ENCODE results near the gene HSD17B7. TPM values are rescaled to one million over a fixed set of nuclear protein-coding genes. Genes with fewer than 3 reads are reported as not detected.
A peak's percentile ranks its signal among the peaks of the same experiment; 100 is the strongest.

The HSD17B7 gene
- total RNA-seq, 5 donors from 2014 or later (not counting 1 experiment from before 2014, with no cell fraction given), result 22.0 to 29.6 (median 26.8) TPM

DNA sequence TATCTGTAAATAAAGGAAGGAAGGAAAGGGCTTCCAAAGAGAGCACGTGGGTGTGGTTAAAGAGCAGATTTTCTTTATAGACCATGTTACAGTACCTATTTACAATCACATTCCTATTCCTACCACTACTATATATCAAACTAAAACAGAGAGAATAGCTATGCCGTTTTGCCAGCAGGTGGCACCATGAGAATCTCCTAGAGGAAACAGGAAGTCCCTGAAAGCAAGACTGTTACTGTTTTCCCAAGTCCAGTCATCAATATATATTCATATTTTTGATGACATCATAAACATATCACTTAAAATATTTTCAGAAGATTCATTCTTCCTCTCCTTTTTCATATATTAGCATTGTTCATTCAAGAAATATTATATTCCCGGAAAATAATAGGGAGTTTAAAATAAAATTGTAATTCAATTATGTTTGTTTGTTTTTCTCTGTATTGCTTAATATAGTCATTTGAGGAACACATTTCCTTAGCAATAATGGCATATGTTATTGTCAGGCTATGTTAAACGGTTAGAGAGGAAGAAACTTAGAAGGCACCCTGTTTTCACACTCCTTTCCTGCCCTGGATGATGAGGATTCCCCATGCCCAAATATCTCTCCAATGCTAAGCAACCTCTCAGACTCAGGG is 63.9 kb downstream of the HSD17B7 start:
- no peaks in the 10 kb centered on the region for H3K4me1 Mint-ChIP-seq
- POLR2A ChIA-PET, result interaction anchor here in 1 of 2 donors (0.6 kb wide), 1 partner anchor 14 kb away, joined by 6 read pairs; no protein-coding TSS in a partner anchor
- CTCF ChIA-PET, result interaction anchor here (0.7 to 4.0 kb wide), 12 partner anchors 8 to 1062 kb away, joined by 3 to 50 read pairs (median 4); no protein-coding TSS in a partner anchor

DNA sequence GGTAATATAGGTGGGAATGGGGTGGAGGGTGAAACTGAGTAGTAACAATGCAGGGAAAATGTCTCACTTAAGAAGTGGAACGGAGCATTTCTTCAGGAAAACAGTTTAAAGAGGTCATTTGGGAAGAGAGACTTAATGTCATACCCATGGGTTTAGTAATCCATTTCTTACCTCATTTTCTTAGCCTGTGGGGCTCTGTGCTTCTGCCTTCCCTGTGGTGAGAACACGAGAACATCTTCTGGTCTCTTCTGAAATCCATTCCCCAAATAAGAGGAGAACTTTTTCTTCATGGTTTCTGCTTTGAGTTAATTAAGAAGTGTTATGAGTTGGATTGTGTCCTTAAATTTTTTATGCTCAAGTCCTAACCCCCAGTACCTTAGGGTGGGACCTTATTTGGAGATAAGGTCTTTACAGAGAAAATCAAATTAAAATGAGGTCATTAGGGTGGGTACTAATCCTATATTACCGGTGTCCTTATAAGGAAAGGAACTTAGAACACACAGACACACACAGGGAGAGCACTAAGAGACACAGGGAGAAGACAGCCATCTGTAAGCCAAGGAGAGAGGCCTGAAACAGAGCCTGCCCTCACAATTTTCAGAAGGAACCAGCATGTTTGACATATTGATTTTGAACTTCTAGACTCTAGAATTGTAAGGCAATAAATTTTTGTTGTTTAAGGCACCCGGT is 65.1 kb downstream of the HSD17B7 start:
- H3K4me1 Mint-ChIP-seq, result no peaks in the 10 kb centered on the region
- Histone ChIP-seq H3K4me3 (ENCODE audit: control insufficient read depth in 1 of 2, extremely low read depth in 1 of 2, low read length in 1 of 2) (no peak overlapping the region), H3K4me1 (ENCODE audit: control insufficient read depth in 1 of 2, extremely low read depth in 1 of 2, insufficient read depth in 2 of 2, low read length in 2 of 2) (no peaks in the 10 kb centered on the region), H3K9me3 (no peaks in the 10 kb centered on the region), H3K27ac (ENCODE audit: low read length) (no peak overlapping the region), H3K27me3 (replicated peaks in 1 of 2; ENCODE audit: control insufficient read depth in 2 of 2, extremely low read depth in 1 of 2, insufficient read depth in 2 of 2, low read length in 1 of 2) (peaks cover 2 to 5% of the 10 kb centered on the region in 2 experiments), H3K36me3 (ENCODE audit: control insufficient read depth in 2 of 2, extremely low read depth in 1 of 2, insufficient read depth in 1 of 2, low read length in 1 of 2) (no peaks in the 10 kb centered on the region)
- CTCF ChIA-PET, result interaction anchor here (0.7 to 4.0 kb wide), 3 partner anchors 10 to 460 kb away, joined by 3 to 50 read pairs (median 4); no protein-coding TSS in a partner anchor
- no peak for ATAC-seq (replicated peaks in 1 of 4)
- H3K9me3 Mint-ChIP-seq, result no peaks in the 10 kb centered on the region
- POLR2A ChIA-PET, result no interaction called here
- no peak for DNase-seq
- no peak overlapping the region for H3K4me3 Mint-ChIP-seq
- peaks cover 11 to 14% of the 10 kb centered on the region in 2 donors for H3K27me3 Mint-ChIP-seq
- no peaks in the 10 kb centered on the region for H3K36me3 Mint-ChIP-seq
- no peak overlapping the region for H3K27ac Mint-ChIP-seq
- WGBS (ENCODE audit: insufficient coverage), result 100% methylated on average over 1 of the region's 4 CpGs

More for the DNA sequence above, 63.9 kb downstream of the HSD17B7 start:
- ATAC-seq (replicated peaks in 1 of 4) (peak in 1 of 4 experiments; percentile 44), DNase-seq (peak in 28 of 35 experiments; percentile 6 to 65 (median 24))
- H3K4me3 Mint-ChIP-seq, result no peak overlapping the region
- no peaks in the 10 kb centered on the region for H3K36me3 Mint-ChIP-seq
- Histone ChIP-seq H3K4me3 (ENCODE audit: control insufficient read depth in 1 of 2, extremely low read depth in 1 of 2, low read length in 1 of 2) (no peak overlapping the region), H3K9me3 (no peaks in the 10 kb centered on the region), H3K27ac (ENCODE audit: low read length) (no peak overlapping the region), H3K4me1 (ENCODE audit: control insufficient read depth in 1 of 2, extremely low read depth in 1 of 2, insufficient read depth in 2 of 2, low read length in 2 of 2) (no peaks in the 10 kb centered on the region), H3K36me3 (ENCODE audit: control insufficient read depth in 2 of 2, extremely low read depth in 1 of 2, insufficient read depth in 1 of 2, low read length in 1 of 2) (no peaks in the 10 kb centered on the region), H3K27me3 (replicated peaks in 1 of 2; ENCODE audit: control insufficient read depth in 2 of 2, extremely low read depth in 1 of 2, insufficient read depth in 2 of 2, low read length in 1 of 2) (peaks cover 2 to 5% of the 10 kb centered on the region in 2 experiments)
- no peaks in the 10 kb centered on the region for H3K9me3 Mint-ChIP-seq
- H3K27ac Mint-ChIP-seq, result no peak overlapping the region
- peaks cover 14 to 16% of the 10 kb centered on the region in 2 donors for H3K27me3 Mint-ChIP-seq
- 0% methylated on average over 1 of the region's 4 CpGs for WGBS (ENCODE audit: insufficient coverage)

DNA sequence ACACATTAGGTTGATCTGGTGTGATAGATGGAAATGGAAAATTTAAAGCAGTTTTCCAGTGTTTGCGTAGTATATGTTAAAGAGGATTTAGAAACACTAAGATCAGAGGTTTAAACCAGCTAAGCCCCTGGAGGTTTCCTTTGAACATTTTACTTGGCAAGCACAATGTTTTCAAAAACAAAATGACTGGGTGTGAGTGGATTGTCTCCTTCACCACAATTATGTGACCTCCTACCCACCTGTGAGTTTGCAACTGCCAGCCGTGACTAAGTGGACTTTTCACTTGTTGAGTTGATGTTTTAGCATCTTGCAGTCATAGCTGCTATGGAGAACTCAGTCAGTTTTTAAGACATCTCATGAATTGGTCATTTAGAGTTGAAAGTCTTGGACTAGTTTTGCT is 65.8 kb downstream of the HSD17B7 start:
- no peak overlapping the region for H3K4me3 Mint-ChIP-seq
- POLR2A ChIA-PET, result no interaction called here
- H3K27me3 Mint-ChIP-seq, result peaks cover 6 to 9% of the 10 kb centered on the region in 2 donors
- H3K9me3 ChIP-seq, result no peaks in the 10 kb centered on the region
- CTCF ChIA-PET, result interaction anchor here in 1 of 2 donors (1.2 to 3.0 kb wide), 2 partner anchors 8 to 459 kb away, joined by 4 to 10 read pairs; no protein-coding TSS in a partner anchor
- H3K4me3 ChIP-seq (ENCODE audit: control insufficient read depth in 1 of 2, extremely low read depth in 1 of 2, low read length in 1 of 2), result no peak overlapping the region
- H3K27ac Mint-ChIP-seq, result no peak overlapping the region
- no peaks in the 10 kb centered on the region for H3K4me1 Mint-ChIP-seq
- DNase-seq, result no peak
- no CpG with 5 or more reads among the region's 2 CpGs for WGBS (ENCODE audit: insufficient coverage)
- H3K36me3 Mint-ChIP-seq, result no peaks in the 10 kb centered on the region
- H3K9me3 Mint-ChIP-seq, result no peaks in the 10 kb centered on the region
- H3K27ac ChIP-seq (ENCODE audit: low read length), result no peak overlapping the region
- H3K36me3 ChIP-seq (ENCODE audit: control insufficient read depth in 2 of 2, extremely low read depth in 1 of 2, insufficient read depth in 1 of 2, low read length in 1 of 2), result no peaks in the 10 kb centered on the region
- H3K27me3 ChIP-seq (replicated peaks in 1 of 2; ENCODE audit: control insufficient read depth in 2 of 2, extremely low read depth in 1 of 2, insufficient read depth in 2 of 2, low read length in 1 of 2), result peaks cover under 1 to 2% of the 10 kb centered on the region in 2 experiments
- no peaks in the 10 kb centered on the region for H3K4me1 ChIP-seq (ENCODE audit: control insufficient read depth in 1 of 2, extremely low read depth in 1 of 2, insufficient read depth in 2 of 2, low read length in 2 of 2)
- ATAC-seq (replicated peaks in 1 of 4), result no peak

DNA sequence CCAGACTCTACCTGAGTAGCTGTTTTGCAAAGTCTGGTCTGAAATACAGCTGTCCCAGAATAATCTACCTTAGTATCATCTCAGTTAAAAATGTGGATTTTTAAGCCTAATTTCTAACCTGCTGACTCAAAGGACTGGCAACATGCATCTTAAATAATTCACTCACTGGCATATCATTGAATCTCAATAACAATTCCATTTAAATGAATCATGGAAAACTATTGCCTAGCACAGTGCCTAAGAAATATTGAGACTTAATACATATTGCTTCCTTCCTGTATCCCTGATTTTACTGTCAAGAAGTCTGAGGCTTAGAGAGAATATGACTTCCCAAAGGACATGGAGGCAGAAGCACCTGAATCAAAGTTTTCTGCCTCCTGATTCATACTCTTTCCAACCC is 67.3 kb downstream of the HSD17B7 start:
- ATAC-seq (replicated peaks in 1 of 4) (no peak), DNase-seq (no peak)
- Mint-ChIP-seq H3K9me3 (no peaks in the 10 kb centered on the region), H3K36me3 (no peaks in the 10 kb centered on the region), H3K4me3 (no peak overlapping the region), H3K27me3 (peaks cover 13 to 14% of the 10 kb centered on the region in 2 donors), H3K27ac (no peak overlapping the region), H3K4me1 (no peaks in the 10 kb centered on the region)
- ChIA-PET POLR2A (no interaction called here), CTCF (interaction anchor here in 1 of 2 donors (0.7 to 3.0 kb wide), 2 partner anchors 9 to 457 kb away, joined by 4 to 10 read pairs; no protein-coding TSS in a partner anchor)
- Histone ChIP-seq H3K4me1 (ENCODE audit: control insufficient read depth in 1 of 2, extremely low read depth in 1 of 2, insufficient read depth in 2 of 2, low read length in 2 of 2) (no peaks in the 10 kb centered on the region), H3K4me3 (ENCODE audit: control insufficient read depth in 1 of 2, extremely low read depth in 1 of 2, low read length in 1 of 2) (no peak overlapping the region), H3K27ac (ENCODE audit: low read length) (no peak overlapping the region), H3K27me3 (replicated peaks in 1 of 2; ENCODE audit: control insufficient read depth in 2 of 2, extremely low read depth in 1 of 2, insufficient read depth in 2 of 2, low read length in 1 of 2) (no peaks in the 10 kb centered on the region), H3K36me3 (ENCODE audit: control insufficient read depth in 2 of 2, extremely low read depth in 1 of 2, insufficient read depth in 1 of 2, low read length in 1 of 2) (no peaks in the 10 kb centered on the region), H3K9me3 (no peaks in the 10 kb centered on the region)

DNA sequence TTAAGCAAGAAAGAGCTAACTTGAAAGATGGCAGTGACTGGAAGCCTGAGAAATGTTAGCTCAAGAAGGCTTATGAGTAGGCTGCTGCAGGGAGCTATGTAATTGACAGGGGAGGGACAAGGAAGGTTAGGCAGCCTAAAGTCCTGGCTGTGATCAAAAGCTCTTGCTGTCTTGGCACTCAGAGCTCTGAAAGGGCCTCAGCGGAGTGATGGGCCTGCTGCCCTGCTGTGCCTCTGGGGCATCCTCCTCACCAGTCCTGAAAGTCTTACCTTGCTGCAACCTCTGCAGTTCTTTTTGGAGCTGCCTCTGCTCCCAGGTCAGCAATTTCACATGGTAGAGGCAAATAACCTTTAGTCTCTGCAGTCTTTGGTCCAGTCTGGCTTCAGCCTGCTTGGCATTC is 68.7 kb downstream of the HSD17B7 start:
- H3K4me3 ChIP-seq (ENCODE audit: control insufficient read depth in 1 of 2, extremely low read depth in 1 of 2, low read length in 1 of 2), result no peak overlapping the region
- H3K27ac ChIP-seq (ENCODE audit: low read length), result no peak overlapping the region
- POLR2A ChIA-PET, result no interaction called here
- no peak for ATAC-seq (replicated peaks in 1 of 4)
- Mint-ChIP-seq H3K27me3 (peaks cover 13 to 20% of the 10 kb centered on the region in 2 donors), H3K36me3 (no peaks in the 10 kb centered on the region), H3K4me1 (no peaks in the 10 kb centered on the region), H3K27ac (no peak overlapping the region), H3K9me3 (no peaks in the 10 kb centered on the region), H3K4me3 (no peak overlapping the region)
- CTCF ChIA-PET, result interaction anchor here in 1 of 2 donors (0.5 to 3.0 kb wide), 3 partner anchors 8 to 456 kb away, joined by 6 to 12 read pairs (median 10); no protein-coding TSS in a partner anchor
- DNase-seq, result no peak
- H3K9me3 ChIP-seq, result no peaks in the 10 kb centered on the region
- 94% methylated on average over 1 of the region's 1 CpG for WGBS (ENCODE audit: insufficient coverage)
- no peaks in the 10 kb centered on the region for H3K4me1 ChIP-seq (ENCODE audit: control insufficient read depth in 1 of 2, extremely low read depth in 1 of 2, insufficient read depth in 2 of 2, low read length in 2 of 2)
- no peaks in the 10 kb centered on the region for H3K27me3 ChIP-seq (replicated peaks in 1 of 2; ENCODE audit: control insufficient read depth in 2 of 2, extremely low read depth in 1 of 2, insufficient read depth in 2 of 2, low read length in 1 of 2)
- no peaks in the 10 kb centered on the region for H3K36me3 ChIP-seq (ENCODE audit: control insufficient read depth in 2 of 2, extremely low read depth in 1 of 2, insufficient read depth in 1 of 2, low read length in 1 of 2)

DNA sequence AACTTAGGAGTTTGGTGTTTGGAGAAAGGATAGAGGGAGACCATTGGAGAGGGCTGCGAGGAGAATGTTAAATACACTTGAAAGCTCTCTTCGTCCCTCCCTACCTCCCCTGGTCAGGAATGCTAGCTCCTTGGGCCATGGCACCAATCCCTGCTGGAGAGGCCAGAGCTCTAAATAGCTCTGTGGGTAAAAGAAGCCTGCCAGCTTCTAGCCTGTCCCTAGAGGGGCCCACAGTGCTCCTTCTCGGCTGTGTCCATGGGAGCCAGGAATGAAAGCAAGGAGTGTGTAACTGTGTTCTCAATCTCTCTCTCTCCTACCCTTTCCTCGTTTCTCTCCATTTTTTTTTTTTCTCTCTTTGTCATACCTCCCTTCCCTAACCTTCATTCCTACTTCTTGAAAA is 70.6 kb downstream of the HSD17B7 start, which contains the start of gene CCDC190:
TSS of gene CCDC190 (minus strand) at position 75 of the 400 bp plus-strand sequence. CDS start 1,529 bp downstream, outside the sequence.
- no peaks in the 10 kb centered on the region for H3K9me3 Mint-ChIP-seq

More for the DNA sequence above, 70.6 kb downstream of the HSD17B7 start, which contains the start of gene CCDC190:
- peaks cover 20 to 25% of the 10 kb centered on the region in 2 donors for H3K27me3 Mint-ChIP-seq
- Histone ChIP-seq H3K9me3 (no peaks in the 10 kb centered on the region), H3K27me3 (replicated peaks in 1 of 2; ENCODE audit: control insufficient read depth in 2 of 2, extremely low read depth in 1 of 2, insufficient read depth in 2 of 2, low read length in 1 of 2) (peaks cover 0 to 1% of the 10 kb centered on the region in 2 experiments), H3K27ac (ENCODE audit: low read length) (no peak within 1 kb of the TSS), H3K4me1 (ENCODE audit: control insufficient read depth in 1 of 2, extremely low read depth in 1 of 2, insufficient read depth in 2 of 2, low read length in 2 of 2) (no peaks in the 10 kb centered on the region), H3K36me3 (ENCODE audit: control insufficient read depth in 2 of 2, extremely low read depth in 1 of 2, insufficient read depth in 1 of 2, low read length in 1 of 2) (no peaks in the 10 kb centered on the region), H3K4me3 (ENCODE audit: control insufficient read depth in 1 of 2, extremely low read depth in 1 of 2, low read length in 1 of 2) (no peak within 1 kb of the TSS)
- no peaks in the 10 kb centered on the region for H3K36me3 Mint-ChIP-seq
- DNase-seq, result no peak
- no peak for ATAC-seq (replicated peaks in 1 of 4)
- WGBS (ENCODE audit: insufficient coverage), result 60% methylated on average over 1 of the region's 4 CpGs
- no peak within 1 kb of the TSS for H3K4me3 Mint-ChIP-seq
- H3K4me1 Mint-ChIP-seq, result no peaks in the 10 kb centered on the region
- H3K27ac Mint-ChIP-seq, result no peak within 1 kb of the TSS
- ChIA-PET CTCF (interaction anchor here (0.6 to 1.7 kb wide), 2 partner anchors 13 to 455 kb away, joined by 3 to 6 read pairs; no protein-coding TSS in a partner anchor), POLR2A (no interaction called here)
